SK-N-MC (cell line): Measurements from ENCODE around the gene CNPY4.

Experiments
- EZH2 ChIP-seq: fragments of 200-600 bp; sonication (generic); IDR thresholded peaks from one replicate; pipeline ENCODE4 v1.6.1; 2017; ENCODE audit warnings: antibody characterized with exemption
- POLR2AphosphoS5 ChIP-seq: IDR thresholded peaks from 2 replicates; pipeline ENCODE4 v1.6.1; 2012; ENCODE audit warnings: mild to moderate bottlenecking, low read depth, low read length, borderline replicate concordance

DNA sequence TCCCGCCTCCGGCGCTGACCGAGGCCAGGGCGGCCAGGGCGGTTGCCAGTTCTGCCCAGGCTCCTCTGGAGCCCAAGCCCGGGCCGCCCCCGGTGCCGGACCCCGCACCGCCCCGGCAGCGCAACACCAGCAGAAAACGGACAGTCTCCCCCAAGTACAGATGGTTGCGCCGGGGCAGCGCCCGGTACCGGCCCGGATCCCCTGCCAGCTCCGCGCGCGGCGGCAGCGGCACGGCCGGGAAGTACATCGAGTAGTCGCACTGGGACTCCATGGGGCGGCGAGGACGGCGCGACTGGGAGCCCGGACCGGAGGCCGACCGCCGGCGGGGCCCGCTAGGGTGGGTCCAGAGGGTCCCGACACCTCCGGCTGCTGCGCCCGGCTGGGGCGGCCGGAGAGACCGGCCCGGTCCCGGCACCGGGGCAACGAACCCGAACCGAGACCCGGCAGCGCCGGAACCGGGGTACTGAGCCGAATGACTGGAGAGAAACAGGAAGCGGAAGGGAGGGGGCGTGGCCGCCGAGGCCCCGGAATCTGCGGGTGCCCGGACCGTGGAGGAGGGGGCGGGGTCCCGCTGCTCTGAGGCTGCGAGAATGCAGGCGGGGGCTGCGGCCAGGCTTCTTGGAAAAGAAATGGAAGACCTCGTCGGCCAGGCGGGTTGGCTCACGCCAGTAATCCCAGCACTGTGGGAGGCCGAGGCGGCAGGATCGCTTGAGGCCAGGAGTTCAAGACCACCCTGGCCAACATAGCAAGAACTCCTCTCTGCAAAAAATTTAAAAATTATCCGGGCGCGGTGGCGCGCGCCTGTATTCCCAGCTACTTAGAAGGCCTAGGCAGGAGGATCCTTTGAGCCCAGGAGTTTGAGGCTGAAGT, 39.0 kb downstream of the CNPY4 start, which contains the start of gene TRAPPC14:
- TF ChIP-seq EZH2, result no peak
- TF ChIP-seq POLR2AphosphoS5, result peak; percentile 86
